NCI-H1694 treated with DMSO at 0.1 percent for 48 hours (cell line): ENCODE measurements around the gene TMEM14C.

Experiments used
- DNase-seq: peaks from one replicate; lab custom pipeline; 2025; lab: John Stamatoyannopoulos, UW

The TMEM14C gene

GRCh38 chr6:10722820-10723566, at the start of gene TMEM14C:
Gene TMEM14C (plus strand): TSS chr6:10723070. CDS start chr6:10724614, 1,544 bp downstream.
- DNase-seq: peak; percentile 87

- DNase-seq: no peak
These were observed 46.5 kb upstream of the TMEM14C start for GRCh38 chr6:10676403-10676802.

GRCh38 chr6:10678456-10678855, 44.4 kb upstream of the TMEM14C start:
- no peak for DNase-seq

GRCh38 chr6:10681795-10682194, 41.1 kb upstream of the TMEM14C start:
- no peak for DNase-seq

GRCh38 chr6:10682355-10682988, 40.4 kb upstream of the TMEM14C start:
- no peak for DNase-seq

GRCh38 chr6:10684618-10685017, 38.3 kb upstream of the TMEM14C start:
- DNase-seq: no peak

- no peak for DNase-seq
These were observed 37.6 kb upstream of the TMEM14C start for GRCh38 chr6:10685092-10685915.

GRCh38 chr6:10686901-10687300, 36.0 kb upstream of the TMEM14C start:
- no peak for DNase-seq

GRCh38 chr6:10687582-10687981, 35.3 kb upstream of the TMEM14C start:
- no peak for DNase-seq

- no peak for DNase-seq
These were observed 32.0 kb upstream of the TMEM14C start for GRCh38 chr6:10690651-10691445.

- DNase-seq: no peak
These were observed 29.8 kb upstream of the TMEM14C start for GRCh38 chr6:10692965-10693538.

GRCh38 chr6:10694302-10695085, 28.4 kb upstream of the TMEM14C start, which contains the start of the genes C6orf52 and PAK1IP1:
Gene C6orf52 (minus strand): TSS chr6:10694616. CDS start chr6:10687550, 7,066 bp downstream.
Gene PAK1IP1 (plus strand): TSS chr6:10694972. CDS start chr6:10694986, 14 bp downstream.
- peak; percentile 90 for DNase-seq

- no peak for DNase-seq
These were observed 27.7 kb upstream of the TMEM14C start for GRCh38 chr6:10695086-10695657.

GRCh38 chr6:10696655-10697054, 26.2 kb upstream of the TMEM14C start:
- no peak for DNase-seq

- no peak for DNase-seq
These were observed 8.9 kb upstream of the TMEM14C start for GRCh38 chr6:10713962-10714361.

GRCh38 chr6:10719296-10719963, 3.4 kb upstream of the TMEM14C start:
- DNase-seq: no peak

- no peak for DNase-seq
These were observed 3.0 kb upstream of the TMEM14C start for GRCh38 chr6:10719964-10720264.

- DNase-seq: no peak
These were observed 2.5 kb upstream of the TMEM14C start for GRCh38 chr6:10720265-10720959.
